Measurements from ENCODE around the gene CYP4F12. TPM values are rescaled to one million over a fixed set of nuclear protein-coding genes. Genes with fewer than 3 reads are reported as not detected.
A peak's percentile ranks its signal among the peaks of the same experiment; 100 is the strongest.

Gene CYP4F12
- total and polyA plus RNA-seq, 7 donors: 0.36 to 2.4 (median 1.3) TPM; not detected in 2

- ATAC-seq (no peak), DNase-seq (no peak)
- no peak overlapping the region for H3K4me3 ChIP-seq
- WGBS, 3 donors: 60 to 78% (median 64%) methylated on average over 2 of the region's 2 CpGs
- TF ChIP-seq CTCF (IDR thresholded peaks at IDR 0.05): no peak
- no peaks in the 10 kb centered on the region for H3K9me3 ChIP-seq
- intact Hi-C loops (cut with DNase I): no loop called here
- no peaks in the 10 kb centered on the region for H3K4me1 ChIP-seq
- H3K36me3 ChIP-seq (ENCODE audit: insufficient read depth in 1 of 2, low read depth in 1 of 2): no peaks in the 10 kb centered on the region
- H3K27ac ChIP-seq: no peak overlapping the region
- H3K27me3 ChIP-seq (ENCODE audit: insufficient read depth in 3 of 3, low read length in 2 of 3): peaks cover 0 to 5% (median 2%) of the 10 kb centered on the region in 3 donors
Observed at GRCh38 chr19:15635016-15635805, 37.7 kb upstream of the CYP4F12 start.

GRCh38 chr19:15636026-15636425 is 36.9 kb upstream of the CYP4F12 start:
- ATAC-seq (no peak), DNase-seq (no peak)
- intact Hi-C loops (cut with DNase I): no loop called here
- Histone ChIP-seq H3K4me1 (no peaks in the 10 kb centered on the region), H3K27ac (no peak overlapping the region), H3K36me3 (ENCODE audit: insufficient read depth in 1 of 2, low read depth in 1 of 2) (no peaks in the 10 kb centered on the region), H3K9me3 (no peaks in the 10 kb centered on the region), H3K27me3 (ENCODE audit: insufficient read depth in 3 of 3, low read length in 2 of 3) (peaks cover 0 to 2% (median 0%) of the 10 kb centered on the region in 3 donors), H3K4me3 (no peak overlapping the region)
- 73 to 78% (median 76%) methylated on average over 2 of the region's 2 CpGs for WGBS, 3 donors
- TF ChIP-seq CTCF (IDR thresholded peaks at IDR 0.05): no peak

- intact Hi-C loops (cut with DNase I): no loop called here
- ATAC-seq (no peak), DNase-seq (no peak)
- no peaks in the 10 kb centered on the region for H3K36me3 ChIP-seq (ENCODE audit: insufficient read depth in 1 of 2, low read depth in 1 of 2)
- H3K9me3 ChIP-seq: no peaks in the 10 kb centered on the region
- TF ChIP-seq CTCF (IDR thresholded peaks at IDR 0.05): no peak
- H3K27me3 ChIP-seq (ENCODE audit: insufficient read depth in 3 of 3, low read length in 2 of 3): no peaks in the 10 kb centered on the region
- H3K4me1 ChIP-seq: no peaks in the 10 kb centered on the region
- no peak overlapping the region for H3K4me3 ChIP-seq
- no peak overlapping the region for H3K27ac ChIP-seq
Observed at GRCh38 chr19:15639596-15639995, 33.3 kb upstream of the CYP4F12 start.

GRCh38 chr19:15640294-15640903 is 32.5 kb upstream of the CYP4F12 start, which contains the start of gene CYP4F3:
CYP4F3 (plus strand) TSS chr19:15640897; CDS start chr19:15641416, 519 bp downstream.
- Histone ChIP-seq H3K36me3 (ENCODE audit: insufficient read depth in 1 of 2, low read depth in 1 of 2) (no peaks in the 10 kb centered on the region), H3K4me1 (no peaks in the 10 kb centered on the region), H3K9me3 (no peaks in the 10 kb centered on the region), H3K27ac (no peak within 1 kb of the TSS), H3K4me3 (no peak within 1 kb of the TSS), H3K27me3 (ENCODE audit: insufficient read depth in 3 of 3, low read length in 2 of 3) (no peaks in the 10 kb centered on the region)
- intact Hi-C loops (cut with DNase I): no loop called here
- ATAC-seq: no peak
- WGBS, 3 donors: 35 to 43% (median 38%) methylated on average over 6 of the region's 6 CpGs
- DNase-seq: peak in 1 of 2 donors; percentile 51
- no peak for TF ChIP-seq CTCF (IDR thresholded peaks at IDR 0.05)
